Endothelial cell of umbilical vein (primary cell): ENCODE results near the gene ZNF609. TPM values are rescaled to one million over a fixed set of nuclear protein-coding genes. Genes with fewer than 3 reads are reported as not detected.

ENCODE experiments used
- BruUV-seq: library from RNA; stranded (reverse); fragments of 400-500 nt; replicated peaks from 2 replicates; lab custom pipeline; 2021; lab: Mats Ljungman, UMichigan
- CTCF ChIA-PET: fragments of 300-600, 350-600 bp; sonication (Branson Sonifier 250); formaldehyde crosslinking; loops from one replicate; lab custom pipeline; 2021; ENCODE audit warnings: antibody characterized with exemption, inconsistent platforms; lab: Charles Lee
- POLR2A ChIA-PET: fragments of 300-600, 350-600 bp; sonication (Branson Sonifier 250); formaldehyde crosslinking; loops from one replicate; lab custom pipeline; 2021; ENCODE audit warnings: antibody characterized with exemption, inconsistent platforms; lab: Charles Lee
- DNase-seq: peaks from one replicate; pipeline ENCODE4 v3.0.0-alpha.2; 2011; ENCODE audit warnings: low read depth, low spot score
- FAIRE-seq: peaks from 2 replicates; lab custom pipeline; 2011; peaks lifted over from hg19 to GRCh38; lab: Jason Lieb, UNC
- H2AFZ ChIP-seq: 2 replicates; pipeline ENCODE4 v1.6.0; 2012; ENCODE audit warnings: low read depth, low read length, control low read depth, inconsistent platforms
- H3K27ac ChIP-seq: 2 replicates; pipeline ENCODE4 v1.5.1; 2011; ENCODE audit warnings: low read depth, mild to moderate bottlenecking, control low read depth, low read length, moderate library complexity; ENCODE audit not compliant: insufficient read depth
- H3K27me3 ChIP-seq, 2 experiments: 2 replicates each; pipeline versions ENCODE4 v1.6.0 to v1.6.1; 2011; ENCODE audit warnings: low read length in 2 of 2, mixed read lengths in 1 of 2; ENCODE audit not compliant: control insufficient read depth in 2 of 2, insufficient read depth in 2 of 2
- H3K36me3 ChIP-seq, 2 experiments: 2 replicates in 1 of 2; 3 replicates in 1 of 2; pipeline ENCODE4 v1.5.1; 2011; ENCODE audit warnings: low read length in 2 of 2, mild to moderate bottlenecking in 1 of 2, moderate library complexity in 1 of 2; ENCODE audit not compliant: control insufficient read depth in 2 of 2, insufficient read depth in 2 of 2; ENCODE audit errors: extremely low read depth in 1 of 2
- H3K4me1 ChIP-seq: 3 replicates; pipeline ENCODE4 v1.5.1; 2011; ENCODE audit warnings: mild to moderate bottlenecking, low read length; ENCODE audit not compliant: control insufficient read depth, insufficient read depth; ENCODE audit errors: extremely low read depth
- H3K4me2 ChIP-seq: 2 replicates; pipeline ENCODE4 v1.6.1; 2011; ENCODE audit warnings: low read length, control low read depth, mixed read lengths; ENCODE audit not compliant: insufficient read depth
- H3K4me3 ChIP-seq, 3 experiments: fragments of 200-600 bp in 1 of 3; sonication (generic), shearing (Covaris generic) in 1 of 3; replicated peaks in 1 of 3; 2 replicates each; pipeline ENCODE4 v1.5.1; 2011 to 2016; ENCODE audit warnings: control low read depth in 3 of 3, low read length in 3 of 3, mild to moderate bottlenecking in 2 of 3, inconsistent platforms in 1 of 3, low read depth in 1 of 3, moderate library complexity in 1 of 3; ENCODE audit not compliant: insufficient read depth in 1 of 3
- H3K79me2 ChIP-seq: 2 replicates; pipeline ENCODE4 v1.6.0; 2012; ENCODE audit warnings: low read length, inconsistent platforms; ENCODE audit not compliant: control insufficient read depth, insufficient read depth
- H3K9ac ChIP-seq: replicated peaks from 2 replicates; pipeline ENCODE3; 2011; ENCODE audit warnings: low read length, control low read depth; ENCODE audit not compliant: insufficient read depth; ENCODE audit errors: extremely low read depth
- H3K9me1 ChIP-seq: replicated peaks from 3 replicates; pipeline ENCODE4 v1.6.0; 2011; ENCODE audit warnings: mild to moderate bottlenecking, low read length; ENCODE audit not compliant: control insufficient read depth, insufficient read depth; ENCODE audit errors: extremely low read depth
- H3K9me3 ChIP-seq: replicated peaks from 2 replicates; pipeline ENCODE4 v1.5.1; 2012; ENCODE audit warnings: low read length, inconsistent platforms; ENCODE audit not compliant: control insufficient read depth, insufficient read depth
- H4K20me1 ChIP-seq: replicated peaks from 2 replicates; pipeline ENCODE3; 2011; ENCODE audit warnings: mild to moderate bottlenecking, low read length; ENCODE audit not compliant: control insufficient read depth, insufficient read depth; ENCODE audit errors: extremely low read depth
- CTCF ChIP-seq, 2 donors: IDR thresholded peaks; 1 replicate in 1 of 2; 2 replicates in 1 of 2; pipeline ENCODE4 v1.5.1; 2011; ENCODE audit warnings: low read length in 2 of 2, mild to moderate bottlenecking in 2 of 2, moderate library complexity in 2 of 2, control low read depth in 1 of 2, inconsistent platforms in 1 of 2, low read depth in 1 of 2; ENCODE audit not compliant: insufficient read depth in 1 of 2; ENCODE audit errors: extremely low read depth in 1 of 2
- EZH2 ChIP-seq: IDR thresholded peaks from 2 replicates; pipeline ENCODE4 v1.6.1; 2012; ENCODE audit warnings: borderline replicate concordance, low read depth, mild to moderate bottlenecking, moderate library complexity, low read length, inconsistent platforms; ENCODE audit not compliant: severe bottlenecking
- FOS ChIP-seq: IDR thresholded peaks from 2 replicates; pipeline ENCODE4 v1.6.1; 2011; ENCODE audit warnings: mild to moderate bottlenecking, low read length, moderate library complexity, borderline replicate concordance; ENCODE audit not compliant: insufficient read depth
- GATA2 ChIP-seq: IDR thresholded peaks from 2 replicates; pipeline ENCODE4 v1.7.0; 2011; ENCODE audit warnings: low read depth, mild to moderate bottlenecking, moderate library complexity, mixed read lengths, low read length; ENCODE audit not compliant: insufficient read length, insufficient read depth
- JUN ChIP-seq: IDR thresholded peaks from 2 replicates; pipeline ENCODE4 v1.6.1; 2011; ENCODE audit warnings: borderline replicate concordance, low read depth; ENCODE audit not compliant: insufficient read length, insufficient read depth
- MAX ChIP-seq: IDR thresholded peaks from 2 replicates; pipeline ENCODE4 v1.6.1; 2011; ENCODE audit not compliant: insufficient read depth, insufficient read length
- MYC ChIP-seq: IDR thresholded peaks from one replicate; pipeline ENCODE4 v1.6.1; 2011; ENCODE audit warnings: mild to moderate bottlenecking, low read depth, low read length
- POLR2A ChIP-seq: IDR thresholded peaks from 2 replicates; pipeline ENCODE4 v1.6.1; 2012; ENCODE audit warnings: low read depth, mild to moderate bottlenecking, control low read depth, low read length
- POLR2AphosphoS5 ChIP-seq: IDR thresholded peaks from 2 replicates; pipeline ENCODE4 v1.6.1; 2012; ENCODE audit warnings: low read depth, mild to moderate bottlenecking, control low read depth, low read length, moderate library complexity; ENCODE audit not compliant: insufficient read depth
- dilution Hi-C: fragments of 300-500 bp; cut with MboI; formaldehyde crosslinking; loops from one replicate; pipeline ENCODE4 v1.15.0; 2019; ENCODE audit warnings: low sequenced_read_pairs; ENCODE audit not compliant: extremely low pct_ligation_motif_present
- intact Hi-C: fragments of 100-400 bp; cut with micrococcal nuclease; formaldehyde crosslinking; loops from one replicate; pipeline ENCODE4 v1.10.0; 2022
- polyA plus RNA-seq, 4 experiments: library from polyadenylated mRNA; depleted of rRNA in 3 of 4; stranded (reverse) in 3 of 4; unstranded in 1 of 4; fragments of >200 nt; gene quantifications; 2 replicates each; pipeline versions ENCODE4 v1.2.1 to v1.2.3, GENCODE V29; 2011 to 2012; ENCODE audit warnings: missing spikeins in 1 of 4
- total RNA-seq: library from RNA; stranded (reverse); gene quantifications from 2 replicates; pipeline ENCODE4 v1.2.3, GENCODE V29; 2021

Gene ZNF609
- total and polyA plus RNA-seq, 2 donors (not counting 3 experiments of a cell fraction or from before 2014, with no cell fraction given): 18.2 to 49.6 TPM

- no peaks in the 10 kb centered on the region for H3K4me1 ChIP-seq
- no peak overlapping the region for H3K4me3 ChIP-seq
- H3K9ac ChIP-seq: no peak overlapping the region
- H3K27me3 ChIP-seq: no peaks in the 10 kb centered on the region
- dilution Hi-C loops: no loop called here
- no peaks in the 10 kb centered on the region for H3K79me2 ChIP-seq
- peaks cover 0 to 3% of the 10 kb centered on the region in 2 experiments for H3K36me3 ChIP-seq
- H2AFZ ChIP-seq: no peak overlapping the region
- POLR2A ChIA-PET: no interaction called here
- CTCF ChIA-PET: no interaction called here
- TF ChIP-seq FOS (no peak), MAX (no peak), EZH2 (no peak), CTCF (IDR thresholded peaks at IDR 0.05; ENCODE audit: extremely low read depth in 1 of 2, insufficient read depth in 1 of 2, low read depth in 1 of 2, low read length in 2 of 2) (no peak), MYC (no peak), GATA2 (no peak), JUN (no peak), POLR2AphosphoS5 (no peak), POLR2A (no peak)
- no peak for FAIRE-seq
- intact Hi-C loops: no loop called here
- H3K4me2 ChIP-seq: no peak overlapping the region
- H3K27ac ChIP-seq: no peak overlapping the region
- no peaks in the 10 kb centered on the region for H3K9me1 ChIP-seq
- no peaks in the 10 kb centered on the region for H4K20me1 ChIP-seq
- no TSS peak for BruUV-seq
- no peaks in the 10 kb centered on the region for H3K9me3 ChIP-seq
- DNase-seq: no peak
Observed at GRCh38 chr15:64454282-64454681, 6.1 kb upstream of the ZNF609 start.
